Calu3 (cell line): ENCODE data around the gene RAB7B. TPM values are rescaled to one million over a fixed set of nuclear protein-coding genes. Genes with fewer than 3 reads are reported as not detected.

Experiments
- BruUV-seq: library from RNA; stranded (reverse); fragments of 400-500 nt; replicated peaks from 2 replicates; lab custom pipeline; 2021; lab: Mats Ljungman, UMichigan
- CTCF ChIA-PET: fragments of 300-600 bp; sonication (Branson Sonifier 250); formaldehyde crosslinking; loops from one replicate; lab custom pipeline; 2022; ENCODE audit warnings: antibody characterized with exemption; lab: Charles Lee
- DNase-seq: peaks from one replicate; pipeline ENCODE4 v3.0.0; 2022
- H3K27ac Mint-ChIP-seq: one replicate; pipeline ENCODE4 v1.8.0; 2022; ENCODE audit warnings: mixed read lengths; ENCODE audit not compliant: unreplicated experiment
- H3K27me3 Mint-ChIP-seq: one replicate; pipeline ENCODE4 v1.8.0; 2022; ENCODE audit warnings: mixed read lengths; ENCODE audit not compliant: unreplicated experiment
- H3K36me3 Mint-ChIP-seq: one replicate; pipeline ENCODE4 v1.8.0; 2022; ENCODE audit warnings: mild to moderate bottlenecking, moderate library complexity, mixed read lengths; ENCODE audit not compliant: insufficient read depth, unreplicated experiment
- H3K4me1 Mint-ChIP-seq: one replicate; pipeline ENCODE4 v1.8.0; 2022; ENCODE audit warnings: mild to moderate bottlenecking, low read depth, mixed read lengths; ENCODE audit not compliant: unreplicated experiment
- H3K4me3 Mint-ChIP-seq: one replicate; pipeline ENCODE4 v1.8.0; 2022; ENCODE audit warnings: mild to moderate bottlenecking, low read depth, moderate library complexity, mixed read lengths; ENCODE audit not compliant: unreplicated experiment
- H3K9me3 Mint-ChIP-seq: one replicate; pipeline ENCODE4 v1.8.0; 2022; ENCODE audit warnings: low read depth, mixed read lengths; ENCODE audit not compliant: unreplicated experiment
- intact Hi-C: fragments of 100-400 bp; cut with micrococcal nuclease; formaldehyde crosslinking; loops from one replicate; pipeline ENCODE4 v1.10.0; 2022; ENCODE audit not compliant: unreplicated experiment
- total RNA-seq: library from RNA; stranded (reverse); gene quantifications from 2 replicates; pipeline ENCODE4 v1.2.3, GENCODE V29; 2022
- TF ChIP-seq, protein P1 (sequence below): fragments of 200-600 bp; IDR thresholded peaks from one replicate; pipeline ENCODE4 v1.8.0; 2022; ENCODE audit warnings: antibody characterized with exemption; ENCODE audit not compliant: unreplicated experiment

RAB7B gene
- total RNA-seq, 1 experiment from 2014 or later: 1.1 TPM

DNA sequence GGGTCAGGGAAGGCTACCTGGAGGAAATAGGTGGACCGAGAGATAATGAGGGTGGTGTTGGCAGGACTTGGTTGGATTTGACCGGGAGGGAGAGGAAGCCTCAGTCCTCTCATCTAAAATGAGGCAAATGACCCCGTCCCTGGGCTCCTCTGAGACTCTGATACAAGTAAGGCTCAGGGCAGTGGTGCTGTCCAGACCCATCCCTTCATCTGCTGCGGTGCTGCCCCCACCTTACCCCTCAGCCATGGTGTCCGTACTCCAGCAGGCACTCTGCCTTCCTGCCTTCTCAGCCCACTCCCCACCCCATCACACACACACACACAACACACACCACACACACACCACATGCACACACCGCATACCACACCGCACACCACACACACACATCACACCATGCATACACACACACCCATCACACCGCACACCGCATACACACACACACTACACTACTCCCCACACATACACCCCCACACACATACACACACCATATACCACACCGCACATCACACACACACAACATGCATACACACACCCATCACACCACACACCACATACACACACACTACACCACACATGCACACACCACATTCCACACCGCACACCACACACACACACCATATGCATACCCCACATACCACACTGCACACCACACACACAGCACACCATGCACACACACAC, 30.6 kb downstream of the RAB7B start:
- CTCF ChIA-PET: interaction anchor here (0.9 to 2.0 kb wide), 2 partner anchors 11 to 54 kb away, joined by 3 to 4 read pairs; no protein-coding TSS in a partner anchor
- Mint-ChIP-seq H3K9me3 (peaks cover 17% of the 10 kb centered on the region), H3K36me3 (no peaks in the 10 kb centered on the region), H3K4me3 (no peak overlapping the region), H3K4me1 (peaks cover 38% of the 10 kb centered on the region), H3K27me3 (no peaks in the 10 kb centered on the region), H3K27ac (no peak overlapping the region)
- no TSS peak for BruUV-seq
- intact Hi-C loops: no loop called here
- TF ChIP-seq, protein P1, sequence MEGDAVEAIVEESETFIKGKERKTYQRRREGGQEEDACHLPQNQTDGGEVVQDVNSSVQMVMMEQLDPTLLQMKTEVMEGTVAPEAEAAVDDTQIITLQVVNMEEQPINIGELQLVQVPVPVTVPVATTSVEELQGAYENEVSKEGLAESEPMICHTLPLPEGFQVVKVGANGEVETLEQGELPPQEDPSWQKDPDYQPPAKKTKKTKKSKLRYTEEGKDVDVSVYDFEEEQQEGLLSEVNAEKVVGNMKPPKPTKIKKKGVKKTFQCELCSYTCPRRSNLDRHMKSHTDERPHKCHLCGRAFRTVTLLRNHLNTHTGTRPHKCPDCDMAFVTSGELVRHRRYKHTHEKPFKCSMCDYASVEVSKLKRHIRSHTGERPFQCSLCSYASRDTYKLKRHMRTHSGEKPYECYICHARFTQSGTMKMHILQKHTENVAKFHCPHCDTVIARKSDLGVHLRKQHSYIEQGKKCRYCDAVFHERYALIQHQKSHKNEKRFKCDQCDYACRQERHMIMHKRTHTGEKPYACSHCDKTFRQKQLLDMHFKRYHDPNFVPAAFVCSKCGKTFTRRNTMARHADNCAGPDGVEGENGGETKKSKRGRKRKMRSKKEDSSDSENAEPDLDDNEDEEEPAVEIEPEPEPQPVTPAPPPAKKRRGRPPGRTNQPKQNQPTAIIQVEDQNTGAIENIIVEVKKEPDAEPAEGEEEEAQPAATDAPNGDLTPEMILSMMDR: no peak
- DNase-seq: no peak

DNA sequence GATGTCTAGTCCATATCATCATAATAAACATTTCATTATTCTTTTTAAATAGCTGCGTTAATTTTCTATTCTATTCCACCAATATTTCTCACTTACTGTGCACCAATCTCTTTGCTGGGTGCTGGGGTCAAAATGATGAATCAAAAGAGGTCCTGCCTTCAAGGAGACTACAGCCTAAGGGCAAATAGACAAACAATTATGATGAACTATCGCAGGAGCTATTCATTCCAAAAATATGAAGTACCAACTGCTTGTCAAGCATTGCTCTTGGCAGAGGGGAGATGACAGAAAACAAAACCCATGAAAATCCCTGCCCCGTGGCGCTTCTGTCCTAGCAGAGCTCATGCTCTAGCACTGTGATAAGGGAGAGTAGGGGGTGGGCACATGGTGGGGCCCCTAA, 31.1 kb downstream of the RAB7B start:
- BruUV-seq: no TSS peak
- H3K9me3 Mint-ChIP-seq: peaks cover 17% of the 10 kb centered on the region
- H3K4me3 Mint-ChIP-seq: no peak overlapping the region
- no peak for DNase-seq
- no peak overlapping the region for H3K27ac Mint-ChIP-seq
- intact Hi-C loops: no loop called here
- TF ChIP-seq, protein P1: no peak
- CTCF ChIA-PET: interaction anchor here (0.9 to 2.0 kb wide), 2 partner anchors 10 to 53 kb away, joined by 3 to 4 read pairs; no protein-coding TSS in a partner anchor
- H3K27me3 Mint-ChIP-seq: no peaks in the 10 kb centered on the region
- no peaks in the 10 kb centered on the region for H3K36me3 Mint-ChIP-seq
- H3K4me1 Mint-ChIP-seq: peaks cover 38% of the 10 kb centered on the region

DNA sequence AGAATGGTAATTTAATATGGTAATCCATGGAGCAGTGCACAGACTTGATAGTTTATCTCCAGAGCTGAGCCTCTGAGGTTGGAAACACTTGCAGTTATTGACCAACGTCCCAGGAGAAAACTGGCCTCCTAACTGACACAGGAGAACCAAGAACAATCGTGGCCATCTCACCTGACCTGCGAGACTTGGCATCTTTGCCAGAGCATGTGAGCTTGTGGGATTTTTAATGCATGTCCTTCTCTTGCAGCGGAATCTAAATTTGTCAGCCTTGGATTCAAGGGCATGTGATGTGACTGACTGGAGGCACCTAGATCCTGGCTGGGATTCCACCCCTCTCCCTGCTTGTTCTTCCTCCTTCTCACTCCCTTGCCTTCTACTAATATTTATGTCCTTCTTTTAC, 32.1 kb downstream of the RAB7B start:
- Mint-ChIP-seq H3K27me3 (no peaks in the 10 kb centered on the region), H3K27ac (no peak overlapping the region), H3K36me3 (no peaks in the 10 kb centered on the region), H3K9me3 (peaks cover 17% of the 10 kb centered on the region), H3K4me3 (no peak overlapping the region), H3K4me1 (peaks cover 38% of the 10 kb centered on the region)
- no peak for DNase-seq
- intact Hi-C loops: no loop called here
- TF ChIP-seq, protein P1: no peak
- BruUV-seq: no TSS peak
- CTCF ChIA-PET: interaction anchor here (0.7 to 2.0 kb wide), 2 partner anchors 9 to 20 kb away, joined by 3 to 4 read pairs; no protein-coding TSS in a partner anchor

DNA sequence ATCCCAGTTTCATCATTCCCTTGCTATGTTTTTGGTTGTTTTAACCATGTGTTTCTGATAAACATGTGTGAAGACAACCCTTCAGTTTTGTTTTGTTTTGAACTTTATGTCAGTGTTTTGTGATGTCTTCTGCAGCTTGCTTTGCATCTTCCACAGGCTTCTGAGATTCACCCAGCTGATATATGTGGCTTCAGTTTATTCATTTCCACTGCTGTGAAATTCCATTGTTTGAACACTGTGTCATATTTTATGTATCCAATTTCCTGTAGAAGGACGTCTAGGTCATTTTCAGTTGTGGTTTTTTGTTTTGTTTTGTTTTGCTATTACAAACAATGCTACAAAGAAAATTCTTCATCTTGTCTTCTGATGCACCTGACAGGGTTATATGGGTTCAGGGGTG, 32.7 kb downstream of the RAB7B start:
- TF ChIP-seq, protein P1: no peak
- CTCF ChIA-PET: interaction anchor here (2.0 kb wide), 1 partner anchor 9 kb away, joined by 4 read pairs; no protein-coding TSS in a partner anchor
- Mint-ChIP-seq H3K4me1 (peaks cover 38% of the 10 kb centered on the region), H3K27me3 (no peaks in the 10 kb centered on the region), H3K36me3 (no peaks in the 10 kb centered on the region), H3K4me3 (no peak overlapping the region), H3K27ac (no peak overlapping the region), H3K9me3 (peaks cover 17% of the 10 kb centered on the region)
- intact Hi-C loops: no loop called here
- BruUV-seq: no TSS peak
- DNase-seq: no peak
